GM12878 (cell line): ENCODE measurements around the gene SLC4A1. TPM values are rescaled to one million over a fixed set of nuclear protein-coding genes. Genes with fewer than 3 reads are reported as not detected.

Experiments used
- ATAC-seq: fragments of 200-7000 bp; cut with Tn5 transposase; 3 replicates; pipeline ENCODE4 v1.9.1; 2020; ENCODE audit warnings: mild to moderate bottlenecking, moderate library complexity
- BruUV-seq: library from RNA; stranded (reverse); fragments of 400-500 nt; replicated peaks from 2 replicates; lab custom pipeline; 2021; lab: Mats Ljungman, UMichigan
- CTCF ChIA-PET: fragments of 300-600 bp; sonication (Branson Sonifier 250); formaldehyde crosslinking; extraction: SDS; loops from one replicate; lab custom pipeline; 2021; ENCODE audit warnings: inconsistent platforms; lab: Yijun Ruan, JAX
- POLR2A ChIA-PET: fragments of 350-600 bp; formaldehyde crosslinking; extraction: SDS; loops from one replicate; lab custom pipeline; 2021; ENCODE audit warnings: inconsistent platforms; lab: Charles Lee
- RAD21 ChIA-PET: fragments of 300-600 bp; sonication (Branson Sonifier 250); formaldehyde crosslinking; loops from one replicate; lab custom pipeline; 2023; ENCODE audit warnings: antibody characterized with exemption; ENCODE audit not compliant: unreplicated experiment; lab: Charles Lee
- SMC1A ChIA-PET: fragments of 300-600 bp; sonication (Branson Sonifier 250); formaldehyde crosslinking; loops from one replicate; lab custom pipeline; 2023; ENCODE audit not compliant: unreplicated experiment, uncharacterized antibody; lab: Charles Lee
- DNase-seq: peaks from one replicate; pipeline ENCODE4 v3.0.0-alpha.2; 2011; ENCODE audit warnings: low read depth, low spot score
- FAIRE-seq: peaks from 3 replicates; lab custom pipeline; 2011; peaks lifted over from hg19 to GRCh38; lab: Jason Lieb, UNC
- H2AFZ ChIP-seq: 2 replicates; pipeline ENCODE4 v1.6.0; 2011; ENCODE audit warnings: low read depth, low read length, control low read depth; ENCODE audit not compliant: control insufficient read depth
- H3K27ac ChIP-seq: 2 replicates; pipeline ENCODE4 v1.5.1; 2011; ENCODE audit warnings: control low read depth; ENCODE audit not compliant: control insufficient read depth, insufficient read depth
- H3K27me3 ChIP-seq, 2 experiments: replicated peaks in 1 of 2; 2 replicates each; pipeline versions ENCODE4 v1.6.0 to v1.6.1; 2011; ENCODE audit warnings: low read length in 1 of 2; ENCODE audit not compliant: control insufficient read depth in 2 of 2, insufficient read depth in 2 of 2
- H3K36me3 ChIP-seq, 2 experiments: 2 replicates each; pipeline ENCODE4 v1.5.1; 2011; ENCODE audit warnings: low read length in 1 of 2; ENCODE audit not compliant: control insufficient read depth in 2 of 2, insufficient read depth in 2 of 2
- H3K4me1 ChIP-seq: 2 replicates; pipeline ENCODE4 v1.6.1; 2011; ENCODE audit warnings: mild to moderate bottlenecking, low read length, moderate library complexity, mixed read lengths; ENCODE audit not compliant: control insufficient read depth, insufficient read depth
- H3K4me2 ChIP-seq: 2 replicates; pipeline ENCODE4 v1.6.0; 2011; ENCODE audit warnings: control low read depth; ENCODE audit not compliant: control insufficient read depth, insufficient read depth
- H3K4me3 ChIP-seq: fragments of 200-600 bp; sonication (generic); 2 replicates; pipeline ENCODE4 v1.5.1; 2016
- H3K79me2 ChIP-seq: 2 replicates; pipeline ENCODE4 v1.6.0; 2011; ENCODE audit warnings: low read length; ENCODE audit not compliant: control insufficient read depth, insufficient read depth
- H3K9ac ChIP-seq: 2 replicates; pipeline ENCODE4 v1.8.0; 2011; ENCODE audit warnings: low read length, control low read depth, mixed read lengths; ENCODE audit not compliant: control insufficient read depth, insufficient read depth
- H3K9me3 ChIP-seq: replicated peaks from 3 replicates; pipeline ENCODE4 v1.5.1; 2011; ENCODE audit warnings: mild to moderate bottlenecking, low read length; ENCODE audit not compliant: control insufficient read depth, insufficient read depth
- H4K20me1 ChIP-seq: 2 replicates; pipeline ENCODE4 v1.6.0; 2011; ENCODE audit not compliant: control insufficient read depth, insufficient read depth
- FOS ChIP-seq: IDR thresholded peaks from 3 replicates; pipeline ENCODE4 v1.6.1; 2011; ENCODE audit warnings: borderline replicate concordance; ENCODE audit not compliant: insufficient read length; ENCODE audit errors: extremely low read depth
- HDAC2 ChIP-seq: fragments of 200-600 bp; sonication (generic); IDR thresholded peaks from 2 replicates; pipeline ENCODE4 v1.6.1; 2017
- LARP7 ChIP-seq: fragments of 450-650 bp; IDR thresholded peaks from 2 replicates; pipeline ENCODE4 v1.6.1; 2017; ENCODE audit warnings: mild to moderate bottlenecking
- POLR2AphosphoS2 ChIP-seq: IDR thresholded peaks from 2 replicates; pipeline ENCODE4 v1.6.1; 2011; ENCODE audit warnings: low read depth, mild to moderate bottlenecking, low read length, improper control_type of control experiment, moderate library complexity
- RAD51 ChIP-seq: fragments of 450-650 bp; IDR thresholded peaks from 2 replicates; pipeline ENCODE4 v1.6.1; 2016; ENCODE audit warnings: moderate library complexity, mild to moderate bottlenecking, inconsistent platforms
- SIX5 ChIP-seq: IDR thresholded peaks from 2 replicates; pipeline ENCODE4 v1.6.1; 2011; ENCODE audit warnings: mild to moderate bottlenecking, low read depth, low read length, moderate library complexity; ENCODE audit not compliant: severe bottlenecking
- SMARCA5 ChIP-seq: fragments of 450-650 bp; IDR thresholded peaks from 2 replicates; pipeline ENCODE4 v1.6.1; 2017; ENCODE audit warnings: mild to moderate bottlenecking
- STAT1 ChIP-seq: fragments of 450-650 bp; conservative IDR thresholded peaks from 2 replicates; pipeline ENCODE4 v1.6.1; 2014; ENCODE audit warnings: antibody characterized with exemption, mild to moderate bottlenecking
- WGBS: methylation state at CpG from one replicate; pipeline ENCODE4 v1.1.6; 2016; ENCODE audit warnings: low lambda C conversion rate; ENCODE audit not compliant: insufficient replicate concordance, insufficient coverage; ENCODE audit errors: missing lambda C conversion rate; 5-methylcytosine and 5-hydroxymethylcytosine counted together
- in situ Hi-C: fragments of 300-500 bp; cut with MboI; formaldehyde crosslinking; loops from 9 replicates; pipeline ENCODE4 v1.14.3; 2018; ENCODE audit warnings: mixed read lengths
- intact Hi-C: fragments of 100-400 bp; cut with micrococcal nuclease; formaldehyde crosslinking; loops from one replicate; pipeline ENCODE4 v1.14.2; 2022; ENCODE audit not compliant: unreplicated experiment
- polyA plus RNA-seq, 11 experiments: library from polyadenylated mRNA; depleted of rRNA in 4 of 11; unstranded in 6 of 11; stranded (reverse) in 5 of 11; fragments of >200 nt; fragmentation: Nextera tagmentation in 4 of 11; fragmentation: Illumina TruSeq in 1 of 11; extraction: Ambion mirVana in 4 of 11; extraction: Trizol in 1 of 11; gene quantifications; 1 replicate in 1 of 11; 2 replicates in 10 of 11; pipeline versions ENCODE4 v1.2.1 to v1.2.3, GENCODE V29; 2011 to 2016; ENCODE audit warnings: inconsistent platforms in 2 of 11, missing spikeins in 2 of 11, low read depth in 1 of 11
- total RNA-seq, 4 experiments: library from RNA; depleted of rRNA in 3 of 4; stranded (reverse); fragments of >200 nt in 3 of 4; fragmentation: Illumina TruSeq in 1 of 4; extraction: Trizol in 1 of 4; gene quantifications; 2 replicates each; pipeline versions ENCODE4 v1.2.1 to v1.2.3, GENCODE V29; 2013 to 2021
- TF ChIP-seq, protein P1 (sequence below): IDR thresholded peaks from 2 replicates; pipeline ENCODE4 v1.6.1; 2012; ENCODE audit warnings: low read depth, low read length, improper control_type of control experiment
- TF ChIP-seq, protein P2 (sequence below): IDR thresholded peaks from 2 replicates; pipeline ENCODE4 v1.6.1; 2012; ENCODE audit warnings: low read depth, low read length, improper control_type of control experiment
- TF ChIP-seq, protein P3 (sequence below): fragments of 450-650 bp; formaldehyde crosslinking; IDR thresholded peaks from 2 replicates; pipeline ENCODE4 v1.4.0; 2022; ENCODE audit warnings: mild to moderate bottlenecking, moderate library complexity
- TF ChIP-seq, protein P4 (sequence below), 3 experiments: IDR thresholded peaks in 2 of 3; conservative IDR thresholded peaks in 1 of 3; 2 replicates each; pipeline ENCODE4 v1.5.1; 2011; ENCODE audit warnings: low read depth in 3 of 3, low read length in 3 of 3, mild to moderate bottlenecking in 3 of 3, control low read depth in 2 of 3, moderate library complexity in 2 of 3, inconsistent platforms in 1 of 3, mixed read lengths in 1 of 3; ENCODE audit not compliant: control insufficient read depth in 2 of 3, insufficient read depth in 1 of 3; ENCODE audit errors: extremely low read depth in 1 of 3

Gene SLC4A1
- total and polyA plus RNA-seq, 10 of the 15 experiments (the other 5 are each of a cell fraction or from before 2014, with no cell fraction given), result 0.03 TPM; not detected in 9

DNA sequence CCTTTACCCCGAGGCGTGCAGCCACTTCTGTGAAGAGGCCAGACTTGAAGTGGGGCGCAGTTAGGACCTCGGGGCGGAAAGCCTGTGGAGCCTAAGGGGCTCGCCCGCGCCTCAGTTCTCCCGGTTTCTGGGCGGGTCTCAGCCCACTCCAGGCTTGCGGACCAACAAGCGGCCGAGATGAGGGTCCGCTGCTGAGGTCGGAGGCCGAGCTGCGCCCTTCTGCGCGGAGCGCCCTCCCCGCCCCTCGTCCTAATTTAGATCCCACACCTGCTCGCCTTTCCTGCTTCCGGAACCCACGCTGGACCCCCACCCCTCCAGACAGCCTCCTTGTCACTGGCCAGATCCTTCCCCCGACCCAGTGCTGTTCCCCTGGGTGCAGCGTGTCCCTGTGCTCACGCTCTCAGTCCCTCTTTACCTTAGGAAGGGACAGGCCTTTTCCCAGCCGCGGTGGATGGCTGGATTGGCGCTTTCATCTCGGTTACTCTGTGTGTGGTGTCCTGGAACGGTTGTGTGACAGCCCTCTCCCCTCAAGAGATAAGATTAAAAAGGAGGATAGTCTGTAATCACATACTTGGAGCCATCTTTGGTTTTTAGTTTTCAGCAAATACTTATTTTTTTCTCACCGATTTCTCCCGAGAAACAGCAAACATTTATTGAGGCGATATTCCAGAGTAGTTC is 67.3 kb downstream of the SLC4A1 start (continued):
- TF ChIP-seq, protein P1, sequence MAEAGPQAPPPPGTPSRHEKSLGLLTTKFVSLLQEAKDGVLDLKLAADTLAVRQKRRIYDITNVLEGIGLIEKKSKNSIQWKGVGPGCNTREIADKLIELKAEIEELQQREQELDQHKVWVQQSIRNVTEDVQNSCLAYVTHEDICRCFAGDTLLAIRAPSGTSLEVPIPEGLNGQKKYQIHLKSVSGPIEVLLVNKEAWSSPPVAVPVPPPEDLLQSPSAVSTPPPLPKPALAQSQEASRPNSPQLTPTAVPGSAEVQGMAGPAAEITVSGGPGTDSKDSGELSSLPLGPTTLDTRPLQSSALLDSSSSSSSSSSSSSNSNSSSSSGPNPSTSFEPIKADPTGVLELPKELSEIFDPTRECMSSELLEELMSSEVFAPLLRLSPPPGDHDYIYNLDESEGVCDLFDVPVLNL, result no peak
- 0 out of 2 replicates have a peak, but pooled peaks have one; percentile 29 for TF ChIP-seq LARP7
- TF ChIP-seq HDAC2, result no peak
- no peak for TF ChIP-seq POLR2AphosphoS2
- TF ChIP-seq, protein P2, sequence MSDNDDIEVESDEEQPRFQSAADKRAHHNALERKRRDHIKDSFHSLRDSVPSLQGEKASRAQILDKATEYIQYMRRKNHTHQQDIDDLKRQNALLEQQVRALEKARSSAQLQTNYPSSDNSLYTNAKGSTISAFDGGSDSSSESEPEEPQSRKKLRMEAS, result no peak
- TF ChIP-seq SIX5, result no peak

DNA sequence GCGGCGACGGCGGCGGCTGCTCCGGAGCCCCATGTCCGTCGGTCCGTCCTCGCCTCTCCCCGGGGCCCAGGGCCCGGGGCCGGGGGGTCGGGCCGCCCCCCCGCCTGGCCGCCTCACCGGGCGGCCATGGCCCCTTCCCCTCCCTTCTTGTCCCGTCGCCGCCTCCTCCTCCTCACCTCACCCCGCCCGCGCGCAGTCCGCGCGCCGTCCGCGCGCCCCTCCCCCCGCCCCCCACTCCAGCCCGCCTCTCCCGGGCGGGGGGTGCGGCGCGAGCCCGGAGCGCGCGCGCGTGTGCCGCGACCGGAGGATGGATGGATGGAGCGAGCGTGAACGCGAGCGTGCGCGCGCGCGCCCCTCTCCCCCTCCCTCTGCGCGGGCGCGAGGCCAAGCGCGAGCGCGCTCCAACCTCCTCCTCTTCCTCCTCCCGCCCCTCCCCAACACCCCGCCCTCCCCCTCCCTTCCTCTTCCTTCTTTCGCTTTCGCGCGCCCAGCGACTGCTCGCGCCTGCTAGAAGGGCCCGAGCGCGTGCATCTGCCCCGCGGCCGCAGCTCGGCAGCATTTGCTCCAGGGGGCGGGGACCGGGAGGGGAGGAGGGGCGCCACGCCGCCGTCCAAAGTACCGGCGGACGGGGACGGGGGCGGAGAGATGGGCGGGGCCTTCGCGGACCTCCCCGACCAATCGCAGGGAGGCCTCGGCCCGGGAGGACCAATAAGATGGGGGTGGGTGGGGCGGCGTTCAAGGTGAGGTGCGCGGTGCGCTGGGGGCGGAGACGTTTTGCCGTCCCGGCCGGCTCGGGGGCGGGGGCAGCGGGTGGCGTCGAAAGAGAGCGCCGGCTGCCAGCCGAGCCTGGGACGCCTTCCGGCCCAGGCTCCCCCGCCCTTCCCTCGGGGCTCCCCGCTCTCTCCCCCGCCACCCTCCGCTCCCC is 68.1 kb downstream of the SLC4A1 start, which contains the start of gene ATXN7L3:
TSS of gene ATXN7L3 (minus strand) at position 332 of the 925 bp plus-strand sequence. CDS start 1,814 bp downstream, outside the sequence.
- Histone ChIP-seq H3K27ac (peak within 1 kb of the TSS; percentile 98), H3K36me3 (peaks cover 6 to 9% of the 10 kb centered on the region in 2 experiments), H3K4me2 (peak within 1 kb of the TSS; percentile 99), H3K4me3 (peak within 1 kb of the TSS; percentile 100), H3K79me2 (peaks cover 33% of the 10 kb centered on the region), H3K27me3 (no peaks in the 10 kb centered on the region), H3K4me1 (peaks cover 16% of the 10 kb centered on the region), H2AFZ (peak within 1 kb of the TSS; percentile 72), H3K9me3 (no peaks in the 10 kb centered on the region), H3K9ac (peak within 1 kb of the TSS; percentile 98), H4K20me1 (no peaks in the 10 kb centered on the region)
- ChIA-PET RAD21 (interaction anchor here (0.5 to 2.4 kb wide), 6 partner anchors 9 to 146 kb away, joined by 3 to 10 read pairs (median 4); partner anchors contain the start of genes GRN and TMUB2), CTCF (interaction anchor here (4.0 to 5.6 kb wide), 3 partner anchors 11 to 146 kb away, joined by 21 to 45 read pairs (median 43); partner anchors contain the start of gene GRN), SMC1A (interaction anchor here (1.9 to 3.3 kb wide), 3 partner anchors 10 to 17 kb away, joined by 4 to 13 read pairs (median 12); partner anchors contain the start of gene TMUB2), POLR2A (interaction anchor here (0.6 to 4.9 kb wide), 4 partner anchors 10 to 21 kb away, joined by 3 to 30 read pairs (median 8); partner anchors contain the start of gene TMUB2)
- FAIRE-seq (peak; percentile 31), ATAC-seq (peak; percentile 89), DNase-seq (peak; percentile 87)
- no TSS peak for BruUV-seq
- 2% methylated on average over 25 of the region's 126 CpGs for WGBS
- intact Hi-C loops (loop anchor here (5.0 kb wide), 1 partner anchor 147 kb away; the partner anchor contains the start of gene GRN), in situ Hi-C loops (loop anchor here (5.0 to 25.0 kb wide), 2 partner anchors 127 to 312 kb away; partner anchors contain the start of gene GPATCH8)
- peak; percentile 57 for TF ChIP-seq FOS
- TF ChIP-seq, protein P3, sequence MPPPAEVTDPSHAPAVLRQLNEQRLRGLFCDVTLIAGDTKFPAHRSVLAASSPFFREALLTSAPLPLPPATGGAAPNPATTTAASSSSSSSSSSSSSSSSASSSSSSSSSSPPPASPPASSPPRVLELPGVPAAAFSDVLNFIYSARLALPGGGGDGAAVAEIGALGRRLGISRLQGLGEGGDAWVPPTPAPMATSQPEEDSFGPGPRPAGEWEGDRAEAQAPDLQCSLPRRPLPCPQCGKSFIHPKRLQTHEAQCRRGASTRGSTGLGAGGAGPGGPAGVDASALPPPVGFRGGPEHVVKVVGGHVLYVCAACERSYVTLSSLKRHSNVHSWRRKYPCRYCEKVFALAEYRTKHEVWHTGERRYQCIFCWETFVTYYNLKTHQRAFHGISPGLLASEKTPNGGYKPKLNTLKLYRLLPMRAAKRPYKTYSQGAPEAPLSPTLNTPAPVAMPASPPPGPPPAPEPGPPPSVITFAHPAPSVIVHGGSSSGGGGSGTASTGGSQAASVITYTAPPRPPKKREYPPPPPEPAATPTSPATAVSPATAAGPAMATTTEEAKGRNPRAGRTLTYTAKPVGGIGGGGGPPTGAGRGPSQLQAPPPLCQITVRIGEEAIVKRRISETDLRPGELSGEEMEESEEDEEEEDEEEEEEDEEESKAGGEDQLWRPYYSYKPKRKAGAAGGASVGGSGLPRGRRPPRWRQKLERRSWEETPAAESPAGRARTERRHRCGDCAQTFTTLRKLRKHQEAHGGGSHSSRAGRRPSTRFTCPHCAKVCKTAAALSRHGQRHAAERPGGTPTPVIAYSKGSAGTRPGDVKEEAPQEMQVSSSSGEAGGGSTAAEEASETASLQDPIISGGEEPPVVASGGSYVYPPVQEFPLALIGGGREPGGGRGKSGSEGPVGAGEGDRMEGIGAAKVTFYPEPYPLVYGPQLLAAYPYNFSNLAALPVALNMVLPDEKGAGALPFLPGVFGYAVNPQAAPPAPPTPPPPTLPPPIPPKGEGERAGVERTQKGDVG (CRISPR knock-in tag), result no peak
- TF ChIP-seq RAD51, result no peak
- no peak for TF ChIP-seq STAT1
- TF ChIP-seq, protein P4, sequence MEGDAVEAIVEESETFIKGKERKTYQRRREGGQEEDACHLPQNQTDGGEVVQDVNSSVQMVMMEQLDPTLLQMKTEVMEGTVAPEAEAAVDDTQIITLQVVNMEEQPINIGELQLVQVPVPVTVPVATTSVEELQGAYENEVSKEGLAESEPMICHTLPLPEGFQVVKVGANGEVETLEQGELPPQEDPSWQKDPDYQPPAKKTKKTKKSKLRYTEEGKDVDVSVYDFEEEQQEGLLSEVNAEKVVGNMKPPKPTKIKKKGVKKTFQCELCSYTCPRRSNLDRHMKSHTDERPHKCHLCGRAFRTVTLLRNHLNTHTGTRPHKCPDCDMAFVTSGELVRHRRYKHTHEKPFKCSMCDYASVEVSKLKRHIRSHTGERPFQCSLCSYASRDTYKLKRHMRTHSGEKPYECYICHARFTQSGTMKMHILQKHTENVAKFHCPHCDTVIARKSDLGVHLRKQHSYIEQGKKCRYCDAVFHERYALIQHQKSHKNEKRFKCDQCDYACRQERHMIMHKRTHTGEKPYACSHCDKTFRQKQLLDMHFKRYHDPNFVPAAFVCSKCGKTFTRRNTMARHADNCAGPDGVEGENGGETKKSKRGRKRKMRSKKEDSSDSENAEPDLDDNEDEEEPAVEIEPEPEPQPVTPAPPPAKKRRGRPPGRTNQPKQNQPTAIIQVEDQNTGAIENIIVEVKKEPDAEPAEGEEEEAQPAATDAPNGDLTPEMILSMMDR (IDR thresholded peaks at IDR 0.05 in 2 of 3, conservative IDR thresholded peaks at IDR 0.05 in 1 of 3; ENCODE audit: control insufficient read depth in 2 of 3, extremely low read depth in 1 of 3, insufficient read depth in 1 of 3, low read depth in 3 of 3, low read length in 3 of 3), result no peak
- TF ChIP-seq SMARCA5, result peak; percentile 62; the same call in 1 of the 2 replicates
